Activated naive CD4-positive, alpha-beta T cell treated with anti-CD3 and anti-CD28 coated beads, Interleukin-2, amount 50 U/mL, for 72 hours (primary cell): ENCODE results near the gene EPGN. TPM values are rescaled to one million over a fixed set of nuclear protein-coding genes. Genes with fewer than 3 reads are reported as not detected.
A peak's percentile ranks its signal among the peaks of the same experiment; 100 is the strongest.

Experiments used
- ATAC-seq, 2 donors: fragments of 150-1000 bp; cut with Tn5 transposase; 2 replicates each; pipeline ENCODE4 v1.10.0; 2021; ENCODE audit warnings: mild to moderate bottlenecking in 2 of 2, moderate library complexity in 2 of 2
- DNase-seq, 2 donors: peaks; one replicate each; pipeline ENCODE4 v3.0.0; 2021 to 2022; ENCODE audit warnings: low spot score in 2 of 2
- H3K27ac Mint-ChIP-seq, 2 donors: one replicate each; pipeline ENCODE4 v1.8.0; 2022; ENCODE audit warnings: mild to moderate bottlenecking in 2 of 2, mixed read lengths in 2 of 2
- H3K36me3 Mint-ChIP-seq, 2 donors: one replicate each; pipeline ENCODE4 v1.8.0; 2022; ENCODE audit warnings: mixed read lengths in 2 of 2
- H3K9me3 Mint-ChIP-seq, 2 donors: one replicate each; pipeline ENCODE4 v1.8.0; 2022; ENCODE audit warnings: mixed read lengths in 2 of 2
- total RNA-seq, 2 donors: library from RNA; stranded (reverse); gene quantifications; one replicate each; pipeline ENCODE4 v1.2.3, GENCODE V29; 2022

The EPGN gene
- total RNA-seq, 2 donors from 2014 or later, result not detected

DNA sequence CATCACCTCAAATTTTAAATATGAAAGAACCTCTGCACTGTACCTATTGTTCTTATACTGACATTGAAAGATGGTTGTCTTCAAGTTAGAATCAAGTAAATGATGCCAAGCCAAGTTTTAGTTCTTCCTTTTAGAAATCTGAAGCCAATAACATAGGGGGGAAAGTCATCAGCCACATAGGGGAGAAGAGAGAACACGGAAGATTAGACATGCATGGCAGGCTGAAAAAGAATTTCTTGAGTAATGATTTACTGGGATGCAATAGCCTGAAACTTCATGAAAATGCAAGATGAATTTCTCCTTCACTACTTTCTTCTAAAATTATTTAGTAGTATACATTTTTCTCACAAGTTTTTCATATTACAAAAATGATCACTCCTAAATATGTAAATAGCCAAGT, 13.6 kb upstream of the EPGN start:
- DNase-seq (no peak), ATAC-seq (no peak)
- Mint-ChIP-seq H3K9me3 (no peaks in the 10 kb centered on the region), H3K27ac (no peak overlapping the region), H3K36me3 (no peaks in the 10 kb centered on the region)

DNA sequence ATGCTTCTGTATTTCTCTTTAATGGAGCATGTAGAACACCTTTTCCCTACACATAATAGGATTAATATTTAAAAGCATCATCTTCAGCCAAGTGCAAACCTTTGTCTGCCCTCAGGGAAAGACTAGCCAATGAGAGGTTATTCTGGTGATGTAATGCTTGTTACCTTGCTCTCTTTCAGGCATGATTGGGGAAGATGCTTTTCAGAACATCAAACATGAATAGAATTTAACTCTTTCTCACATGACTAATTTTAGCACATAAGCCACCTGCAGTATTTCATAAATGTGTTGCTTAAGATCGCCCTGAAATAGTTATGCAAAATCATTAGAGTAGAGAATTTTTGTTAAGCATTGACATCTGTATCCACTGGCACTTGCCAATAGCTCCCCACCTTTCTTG, 10.7 kb upstream of the EPGN start:
- ATAC-seq, result no peak
- no peak for DNase-seq
- Mint-ChIP-seq H3K36me3 (no peaks in the 10 kb centered on the region), H3K9me3 (no peaks in the 10 kb centered on the region), H3K27ac (no peak overlapping the region)

DNA sequence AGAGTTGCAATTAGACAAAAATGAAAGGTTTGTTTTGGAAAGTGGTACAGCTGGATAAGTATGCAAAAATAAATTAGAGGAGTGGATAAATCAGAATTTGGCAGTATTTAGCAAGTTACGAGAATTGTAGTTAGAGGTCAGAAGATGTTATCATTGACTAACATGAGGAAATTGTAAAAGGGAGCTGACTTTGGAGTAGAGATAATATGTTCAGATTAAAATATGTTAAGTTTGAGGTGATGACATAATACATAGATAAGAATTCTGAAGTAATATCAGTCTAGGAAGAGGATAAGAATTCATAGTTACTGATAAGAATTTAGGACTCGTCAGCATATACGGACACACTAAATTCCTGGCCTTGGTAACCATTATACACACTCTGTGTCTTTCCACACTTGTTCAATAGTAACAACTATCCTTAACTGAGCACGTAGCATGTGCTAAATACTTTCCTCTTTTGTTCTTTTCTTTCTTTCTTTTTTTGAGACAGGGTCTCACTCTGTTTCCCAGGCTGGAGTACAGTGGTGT, 4.1 kb upstream of the EPGN start:
- no peak for DNase-seq
- no peak overlapping the region for H3K27ac Mint-ChIP-seq
- H3K36me3 Mint-ChIP-seq, result no peaks in the 10 kb centered on the region
- no peaks in the 10 kb centered on the region for H3K9me3 Mint-ChIP-seq
- no peak for ATAC-seq

DNA sequence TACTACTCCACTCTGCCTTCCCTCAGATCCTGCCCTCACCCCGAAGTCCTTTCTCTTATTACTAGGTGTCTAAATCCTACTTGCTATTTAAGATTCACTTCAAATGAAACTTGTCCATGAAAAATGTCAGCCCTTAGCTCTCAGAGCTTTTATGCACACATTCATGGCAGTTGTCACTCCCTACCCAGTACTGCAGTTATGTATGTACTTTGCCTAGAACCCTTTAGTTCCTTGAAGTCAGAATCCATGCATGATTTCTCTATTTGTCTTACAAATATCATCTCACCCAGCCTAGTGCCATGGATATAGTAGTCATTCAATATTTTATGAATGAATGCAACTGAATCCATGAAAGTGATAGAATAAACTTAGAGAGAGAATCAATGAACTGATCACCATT, 3.3 kb upstream of the EPGN start:
- DNase-seq (no peak), ATAC-seq (no peak)
- H3K27ac Mint-ChIP-seq, result no peak overlapping the region
- H3K36me3 Mint-ChIP-seq, result no peaks in the 10 kb centered on the region
- no peaks in the 10 kb centered on the region for H3K9me3 Mint-ChIP-seq

DNA sequence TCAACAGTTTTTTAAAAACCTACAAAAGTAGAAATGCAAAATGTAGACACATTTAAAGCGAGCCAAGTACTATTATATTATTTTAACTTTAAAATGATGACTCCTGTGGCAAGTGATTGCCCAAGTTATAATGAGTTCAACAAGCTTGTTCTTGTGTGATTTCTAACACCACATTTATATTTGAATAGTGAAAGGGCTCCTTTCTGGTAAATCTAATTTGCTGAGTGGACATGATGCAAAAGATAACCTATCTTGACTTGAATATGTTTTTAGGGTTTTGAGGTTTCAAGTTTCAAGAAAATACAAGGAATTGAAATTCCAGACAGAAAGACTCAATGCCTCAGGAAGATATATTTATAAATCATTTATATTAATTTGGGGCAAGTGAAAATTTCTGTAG, 1.1 kb upstream of the EPGN start:
- DNase-seq (no peak), ATAC-seq (no peak)
- Mint-ChIP-seq H3K27ac (no peak overlapping the region), H3K36me3 (no peaks in the 10 kb centered on the region), H3K9me3 (no peaks in the 10 kb centered on the region)

DNA sequence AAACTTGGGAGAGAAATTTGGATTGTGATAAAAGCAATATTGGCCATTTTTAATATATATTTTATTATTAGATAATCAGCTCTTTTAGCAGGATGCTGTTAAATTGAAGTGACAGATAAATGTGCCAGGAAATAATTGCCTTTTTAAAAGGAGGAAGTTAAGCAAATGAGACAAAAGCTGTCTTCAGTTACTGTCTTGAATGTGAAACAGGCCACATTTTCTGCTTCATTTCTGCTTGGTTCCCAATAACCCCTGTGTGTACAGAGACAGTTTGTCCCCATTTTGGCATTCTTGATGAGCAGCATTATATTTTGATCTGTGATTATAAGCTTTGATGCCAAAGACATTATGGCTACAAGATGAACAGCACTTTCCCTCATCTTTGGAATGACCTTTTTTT, 953 bp downstream of the EPGN start:
- no peak for ATAC-seq

DNA sequence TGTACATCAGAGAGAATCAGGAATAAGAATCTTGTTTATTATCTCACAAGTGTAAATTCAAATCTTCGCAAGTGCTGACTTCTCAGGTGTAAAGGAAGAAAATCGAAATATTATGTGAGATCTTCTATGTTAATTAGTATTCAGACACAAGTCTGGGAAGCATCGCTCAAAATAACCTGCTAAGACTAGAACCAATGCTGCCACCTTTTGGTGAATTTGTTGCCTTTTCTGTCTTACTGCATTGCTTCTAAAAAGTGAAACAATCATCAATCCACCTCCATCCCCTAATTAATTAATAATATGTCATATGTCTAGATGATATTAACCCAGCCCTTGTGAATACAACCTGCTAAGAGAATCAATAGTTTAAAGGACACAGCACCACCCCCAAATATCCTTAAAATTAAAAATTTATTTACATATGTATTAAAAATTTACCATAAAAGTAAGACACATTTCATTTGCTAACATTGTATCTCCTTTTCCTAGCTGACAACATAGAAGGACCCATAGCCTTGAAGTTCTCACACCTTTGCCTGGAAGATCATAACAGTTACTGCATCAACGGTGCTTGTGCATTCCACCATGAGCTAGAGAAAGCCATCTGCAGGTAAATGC, 3.5 kb downstream of the EPGN start:
- no peak overlapping the region for H3K27ac Mint-ChIP-seq
- no peaks in the 10 kb centered on the region for H3K36me3 Mint-ChIP-seq
- no peaks in the 10 kb centered on the region for H3K9me3 Mint-ChIP-seq
- peak in 1 of 2 donors; percentile 50 for ATAC-seq
- peak in 1 of 2 donors; percentile 28 for DNase-seq

More for the DNA sequence above, 953 bp downstream of the EPGN start:
- DNase-seq, result no peak
- no peak overlapping the region for H3K27ac Mint-ChIP-seq
- no peaks in the 10 kb centered on the region for H3K36me3 Mint-ChIP-seq
- no peaks in the 10 kb centered on the region for H3K9me3 Mint-ChIP-seq

DNA sequence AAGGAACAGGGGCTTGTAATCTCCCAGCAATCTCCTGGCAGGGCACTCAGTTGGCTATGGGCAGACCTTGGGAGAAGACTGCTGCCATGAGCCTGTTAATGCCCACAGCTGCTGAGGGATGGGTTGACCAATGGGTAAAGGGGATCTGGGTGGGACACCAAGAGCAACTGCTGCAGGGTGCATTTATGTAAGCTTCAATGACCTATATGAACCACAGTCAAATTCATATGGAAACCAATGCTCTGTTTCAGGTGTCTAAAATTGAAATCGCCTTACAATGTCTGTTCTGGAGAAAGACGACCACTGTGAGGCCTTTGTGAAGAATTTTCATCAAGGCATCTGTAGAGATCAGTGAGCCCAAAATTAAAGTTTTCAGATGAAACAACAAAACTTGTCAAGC, 6.1 kb downstream of the EPGN start:
- ATAC-seq, result no peak
- no peaks in the 10 kb centered on the region for H3K36me3 Mint-ChIP-seq
- DNase-seq, result no peak
- H3K27ac Mint-ChIP-seq, result no peak overlapping the region
- no peaks in the 10 kb centered on the region for H3K9me3 Mint-ChIP-seq

DNA sequence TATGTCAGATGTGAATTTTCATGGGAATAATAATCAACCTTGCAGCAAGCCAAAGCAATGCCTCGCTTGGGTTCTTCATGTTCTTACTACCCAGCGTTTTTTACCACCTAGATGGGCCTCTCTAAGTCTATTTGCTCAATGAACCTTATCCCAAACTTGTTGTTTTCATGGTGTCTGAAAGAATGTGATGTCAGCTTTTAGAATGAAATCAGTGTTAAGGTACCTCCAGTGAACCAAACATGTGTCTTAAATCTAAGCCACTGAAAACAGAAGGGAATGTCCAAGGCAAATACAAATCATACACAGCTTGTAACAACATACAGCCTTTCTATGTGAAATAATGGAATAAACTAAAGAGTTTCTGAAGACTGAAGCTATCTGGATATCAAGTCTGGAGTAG, 6.7 kb downstream of the EPGN start:
- ATAC-seq, result no peak

DNA sequence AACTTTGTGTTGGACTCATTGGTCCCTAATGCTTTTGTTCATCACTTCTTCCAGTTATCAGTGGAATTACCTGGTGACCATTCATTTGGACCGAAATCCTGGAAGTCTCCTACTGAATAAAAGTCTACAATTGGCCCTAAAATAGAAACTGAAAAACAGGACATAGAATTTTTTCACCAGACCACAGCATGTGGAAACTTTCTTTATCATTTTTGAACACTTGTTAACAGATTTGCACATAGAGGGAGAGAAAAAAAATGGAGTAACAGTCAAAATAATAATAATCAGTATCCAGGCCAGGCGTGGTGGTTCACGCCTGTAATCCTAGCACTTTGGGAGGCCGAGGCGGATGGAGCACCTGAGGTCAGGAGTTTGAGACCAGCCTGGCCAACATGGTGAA, 7.1 kb downstream of the EPGN start:
- H3K27ac Mint-ChIP-seq, result no peak overlapping the region
- no peak for DNase-seq
- no peaks in the 10 kb centered on the region for H3K9me3 Mint-ChIP-seq
- ATAC-seq, result no peak
- no peaks in the 10 kb centered on the region for H3K36me3 Mint-ChIP-seq

More for the DNA sequence above, 6.7 kb downstream of the EPGN start:
- no peaks in the 10 kb centered on the region for H3K9me3 Mint-ChIP-seq
- DNase-seq, result no peak
- no peak overlapping the region for H3K27ac Mint-ChIP-seq
- H3K36me3 Mint-ChIP-seq, result no peaks in the 10 kb centered on the region

DNA sequence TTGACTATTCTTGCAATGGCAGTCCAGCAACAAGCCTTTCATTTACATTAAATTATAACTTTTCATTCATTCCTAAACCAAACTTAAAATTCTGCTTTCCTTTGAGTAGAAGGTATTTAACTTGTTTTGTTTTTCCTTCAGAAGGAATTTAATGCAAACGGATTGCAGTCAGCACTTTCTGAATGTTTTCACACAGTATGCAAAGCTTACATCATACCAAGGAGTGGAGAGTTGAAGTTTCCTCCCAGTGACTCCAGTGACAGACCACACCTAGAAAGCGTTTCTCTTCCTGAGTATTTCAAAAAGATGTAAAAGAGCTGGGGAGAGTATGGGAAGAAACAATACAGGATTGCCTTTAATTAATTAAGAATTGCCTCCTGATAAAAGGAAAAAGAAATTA, 8.1 kb downstream of the EPGN start:
- Mint-ChIP-seq H3K9me3 (no peaks in the 10 kb centered on the region), H3K36me3 (no peaks in the 10 kb centered on the region), H3K27ac (no peak overlapping the region)
- DNase-seq, result no peak
- ATAC-seq, result no peak

DNA sequence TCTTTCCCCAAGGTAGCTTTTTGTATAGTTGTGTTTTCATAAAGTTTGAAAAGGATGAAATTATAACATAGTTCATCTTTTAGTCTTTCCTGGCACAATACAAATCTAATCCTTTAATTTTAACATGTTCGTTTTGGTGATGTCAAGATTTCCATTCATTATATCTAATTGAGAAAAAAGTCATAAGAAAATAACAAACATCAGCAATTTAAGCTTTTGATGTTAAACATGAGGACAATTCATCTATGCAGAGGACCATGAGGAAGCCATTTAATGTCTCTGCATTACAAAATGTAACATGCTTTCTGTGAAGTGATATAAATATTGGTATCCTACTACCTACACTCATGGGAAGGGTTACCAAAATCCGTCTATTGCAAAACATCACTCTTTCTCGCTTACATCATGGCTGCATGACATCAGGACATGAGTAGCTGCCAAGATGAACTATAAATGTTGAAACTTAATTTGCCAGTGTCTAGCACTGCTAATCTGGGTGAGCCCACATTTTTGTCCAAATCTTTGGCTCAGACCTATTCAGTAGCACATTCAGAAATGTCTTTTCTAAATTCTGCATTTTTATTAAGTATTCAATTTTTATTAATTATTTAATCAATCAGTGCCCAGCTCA, 9.5 kb downstream of the EPGN start:
- Mint-ChIP-seq H3K36me3 (no peaks in the 10 kb centered on the region), H3K9me3 (no peaks in the 10 kb centered on the region), H3K27ac (no peak overlapping the region)
- DNase-seq, result no peak
- ATAC-seq, result no peak

DNA sequence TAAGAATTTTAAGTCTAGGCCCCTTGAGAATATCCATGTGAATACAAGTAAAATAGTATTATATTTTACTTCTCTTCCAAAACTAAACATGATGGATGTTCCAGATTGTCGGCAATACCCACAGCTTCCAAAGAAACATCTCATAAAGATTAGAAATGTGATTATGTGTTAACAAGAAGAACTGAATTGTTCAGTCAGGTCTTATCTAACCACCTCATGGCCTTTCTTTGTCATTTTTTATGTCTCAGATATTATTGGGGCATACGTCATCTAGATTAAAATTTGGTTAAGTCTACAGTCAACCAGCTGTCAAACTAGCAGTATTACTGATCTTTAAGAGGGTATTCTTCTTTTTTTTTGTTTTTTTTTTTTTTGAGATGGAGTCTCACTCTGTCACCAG, 10.0 kb downstream of the EPGN start:
- no peaks in the 10 kb centered on the region for H3K9me3 Mint-ChIP-seq
- no peaks in the 10 kb centered on the region for H3K36me3 Mint-ChIP-seq
- ATAC-seq (no peak), DNase-seq (no peak)
- H3K27ac Mint-ChIP-seq, result no peak overlapping the region

DNA sequence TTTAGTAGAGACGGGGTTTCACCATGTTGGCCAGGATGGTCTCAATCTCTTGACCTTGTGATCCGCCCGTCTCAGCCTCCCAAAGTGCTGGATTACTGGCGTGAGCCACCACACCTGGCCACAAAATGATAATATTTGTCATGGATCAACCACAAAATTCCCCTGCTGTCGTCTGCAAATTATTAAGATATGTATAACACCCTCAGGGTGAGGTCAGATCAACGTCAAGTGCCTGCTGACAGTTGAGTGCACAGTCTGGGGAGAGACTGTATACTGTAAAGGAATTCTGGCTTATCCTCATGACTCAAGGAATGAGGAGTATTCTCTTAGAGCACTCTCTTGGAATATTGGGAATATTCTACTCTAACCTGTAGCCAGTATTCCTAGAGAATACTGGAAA, 11.2 kb downstream of the EPGN start:
- no peak for DNase-seq
- H3K27ac Mint-ChIP-seq, result no peak overlapping the region
- no peaks in the 10 kb centered on the region for H3K36me3 Mint-ChIP-seq
- H3K9me3 Mint-ChIP-seq, result no peaks in the 10 kb centered on the region
- ATAC-seq, result no peak

DNA sequence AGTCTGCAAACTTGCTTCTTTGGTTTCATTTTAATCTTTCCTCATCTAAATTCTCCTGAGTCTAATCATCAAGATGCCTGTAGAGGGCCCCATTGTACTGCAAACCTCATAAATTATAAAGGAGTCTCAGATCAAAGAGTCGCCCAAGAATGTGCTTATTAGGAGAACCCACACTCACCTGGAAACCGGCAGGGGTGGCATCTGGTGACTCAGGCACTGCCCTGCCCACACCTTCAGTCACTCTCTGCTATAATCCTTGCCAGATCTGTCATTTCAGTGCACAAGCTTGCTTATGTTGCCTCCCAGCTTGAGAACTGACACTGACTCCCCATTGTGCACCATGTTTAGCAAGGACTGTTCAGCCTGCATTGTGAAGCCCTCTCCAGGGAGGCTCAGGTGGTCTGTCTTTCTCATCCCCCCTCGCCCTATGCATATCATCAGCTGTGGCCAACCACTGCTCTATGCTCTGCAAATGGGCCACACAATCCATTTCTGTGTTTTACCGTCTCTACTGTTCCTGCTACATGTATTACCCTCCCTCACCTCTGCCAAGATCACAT, 12.4 kb downstream of the EPGN start:
- DNase-seq, result peak in 1 of 2 donors; percentile 28

DNA sequence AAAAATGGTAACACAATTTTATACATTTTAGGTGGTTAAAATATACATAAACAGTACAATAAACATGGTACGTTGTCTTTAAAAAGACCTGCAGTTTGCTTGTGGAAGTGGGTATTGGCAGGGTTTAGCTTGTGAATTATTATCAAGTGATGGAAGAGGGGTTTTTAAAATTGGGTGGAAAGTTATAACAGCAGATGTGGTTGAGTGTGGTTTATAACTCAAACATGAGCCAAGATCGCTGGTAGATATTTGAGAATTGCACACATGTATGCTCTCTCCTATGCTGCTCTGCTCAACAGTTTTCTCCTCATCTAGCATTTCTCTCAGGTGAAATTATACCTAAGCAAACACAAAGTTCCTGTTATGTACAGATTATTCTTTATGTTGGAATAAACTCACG, 14.0 kb downstream of the EPGN start:
- ATAC-seq (no peak), DNase-seq (no peak)
- Mint-ChIP-seq H3K27ac (no peak overlapping the region), H3K36me3 (no peaks in the 10 kb centered on the region), H3K9me3 (no peaks in the 10 kb centered on the region)

More for the DNA sequence above, 12.4 kb downstream of the EPGN start:
- H3K36me3 Mint-ChIP-seq, result no peaks in the 10 kb centered on the region
- peak; percentile 73 to 99 for ATAC-seq
- H3K9me3 Mint-ChIP-seq, result no peaks in the 10 kb centered on the region
- no peak overlapping the region for H3K27ac Mint-ChIP-seq

DNA sequence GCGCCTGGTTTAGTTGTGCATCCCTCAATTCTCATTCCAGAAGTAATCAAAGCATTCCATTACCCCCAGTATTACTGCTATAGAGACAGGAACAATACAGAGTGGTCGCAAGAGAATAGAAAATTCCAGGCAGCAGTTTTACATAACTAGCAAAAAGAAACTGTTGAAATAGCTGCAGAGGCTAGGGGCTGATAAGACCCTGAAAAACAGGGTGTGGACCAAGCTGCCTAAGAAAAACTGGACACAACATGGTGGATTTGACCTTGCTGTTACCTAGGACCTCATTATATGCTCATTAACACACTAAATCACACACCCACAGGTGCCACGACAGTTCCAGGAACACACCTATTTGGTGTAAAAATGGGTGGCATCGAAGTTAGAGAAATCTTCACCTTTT, 15.4 kb downstream of the EPGN start:
- DNase-seq, result no peak
- Mint-ChIP-seq H3K36me3 (no peaks in the 10 kb centered on the region), H3K27ac (no peak overlapping the region), H3K9me3 (no peaks in the 10 kb centered on the region)
- ATAC-seq, result no peak

DNA sequence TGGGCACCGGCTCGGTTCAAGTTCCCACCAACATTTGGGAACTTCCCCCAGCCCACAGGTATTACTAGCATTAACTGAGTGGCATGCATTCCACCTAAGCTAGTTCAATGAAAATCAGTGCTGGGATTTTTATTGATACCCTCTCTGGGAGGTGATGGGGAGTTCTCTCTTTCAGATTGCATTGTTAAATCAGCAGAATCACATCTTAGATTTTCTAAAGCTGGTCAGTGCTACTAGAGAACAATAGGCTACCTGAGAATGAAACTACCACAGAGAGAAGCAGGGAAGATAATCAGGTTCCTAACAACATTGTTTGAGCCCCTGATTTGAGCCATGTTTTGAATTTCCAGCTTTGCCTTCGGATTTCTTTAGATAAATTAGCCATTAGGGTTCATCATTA, 16.0 kb downstream of the EPGN start:
- no peaks in the 10 kb centered on the region for H3K9me3 Mint-ChIP-seq
- DNase-seq (no peak), ATAC-seq (no peak)
- H3K27ac Mint-ChIP-seq, result no peak overlapping the region
- H3K36me3 Mint-ChIP-seq, result no peaks in the 10 kb centered on the region
